Suprapubic skin (tissue), 4 donors: ENCODE measurements around the gene DNAH14. TPM values are rescaled to one million over a fixed set of nuclear protein-coding genes. Genes with fewer than 3 reads are reported as not detected.

Source experiments
- DNase-seq, 2 donors: peaks; one replicate each; pipeline ENCODE4 v3.0.0-alpha.2; 2019; ENCODE audit warnings: low spot score in 2 of 2
- H3K27ac ChIP-seq: fragments of 200-600 bp; sonication (generic); one replicate; pipeline ENCODE4 v1.5.1; 2019
- H3K27me3 ChIP-seq: fragments of 200-600 bp; sonication (generic); one replicate; pipeline ENCODE4 v1.5.1; 2019
- H3K36me3 ChIP-seq: fragments of 200-600 bp; sonication (generic); one replicate; pipeline ENCODE4 v1.5.1; 2019
- H3K4me1 ChIP-seq: fragments of 200-600 bp; sonication (generic); one replicate; pipeline ENCODE4 v1.5.1; 2019
- H3K4me3 ChIP-seq: fragments of 200-600 bp; sonication (generic); one replicate; pipeline ENCODE4 v1.5.1; 2019; ENCODE audit warnings: mild to moderate bottlenecking
- H3K9me3 ChIP-seq: fragments of 200-600 bp; sonication (generic); one replicate; pipeline ENCODE4 v1.5.1; 2019
- EP300 ChIP-seq: sonication (generic); formaldehyde crosslinking; IDR thresholded peaks from one replicate; pipeline ENCODE4 v1.6.1; 2017; ENCODE audit warnings: antibody characterized with exemption
- POLR2A ChIP-seq, 2 donors: fragments of 450-650 bp; IDR thresholded peaks; one replicate each; pipeline ENCODE4 v1.6.1; 2017; ENCODE audit warnings: antibody characterized with exemption in 2 of 2, mild to moderate bottlenecking in 2 of 2, moderate library complexity in 2 of 2
- POLR2AphosphoS5 ChIP-seq, 3 donors: sonication (generic); formaldehyde crosslinking; IDR thresholded peaks; one replicate each; pipeline ENCODE4 v1.6.1; 2017; ENCODE audit warnings: antibody characterized with exemption in 3 of 3
- WGBS: methylation state at CpG from one replicate; pipeline ENCODE4 v1.1.5; 2018; 5-methylcytosine and 5-hydroxymethylcytosine counted together
- total RNA-seq, 4 donors: library from RNA; depleted of rRNA; stranded (reverse); fragments of >200 nt; gene quantifications; one replicate each; pipeline ENCODE4 v1.1.0, GENCODE V29; 2016
- TF ChIP-seq, protein P1 (sequence below), 2 donors: fragments of 200-600 bp in 1 of 2; fragments of 450-650 bp in 1 of 2; sonication (generic) in 1 of 2; IDR thresholded peaks; one replicate each; pipeline ENCODE4 v1.5.1; 2016 to 2019; ENCODE audit warnings: antibody characterized with exemption in 2 of 2, mild to moderate bottlenecking in 1 of 2, moderate library complexity in 1 of 2

The DNAH14 gene
- total RNA-seq, 4 donors from 2014 or later, result 4.2 to 6.2 (median 5.4) TPM

DNA sequence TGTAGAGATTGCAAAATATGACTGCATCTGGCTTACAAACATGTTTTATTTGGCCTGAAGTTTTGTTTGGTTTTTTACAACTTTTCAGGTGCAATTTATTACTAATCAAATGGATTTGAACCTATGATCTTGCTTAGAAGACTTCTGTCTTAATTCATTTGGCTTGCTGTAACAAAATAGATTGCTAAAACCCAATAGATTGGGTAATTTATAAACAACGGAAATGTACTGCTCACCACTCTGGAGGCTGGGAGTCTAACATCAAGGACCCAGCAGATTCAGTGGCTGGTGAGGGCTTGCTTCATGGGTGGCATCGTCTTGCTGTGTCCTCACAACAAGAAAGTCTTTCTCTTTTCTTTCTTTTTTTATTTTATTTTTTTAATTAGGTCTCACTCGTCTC, 425.4 kb downstream of the DNAH14 start:
- 85% methylated on average over 3 of the region's 3 CpGs for WGBS
- no peaks in the 10 kb centered on the region for H3K9me3 ChIP-seq
- no peaks in the 10 kb centered on the region for H3K27me3 ChIP-seq
- H3K4me3 ChIP-seq, result no peak overlapping the region
- H3K36me3 ChIP-seq, result no peaks in the 10 kb centered on the region
- TF ChIP-seq POLR2AphosphoS5 (IDR thresholded peaks at IDR 0.05) (no peak), POLR2A (IDR thresholded peaks at IDR 0.05) (no peak), EP300 (no peak)
- TF ChIP-seq, protein P1, sequence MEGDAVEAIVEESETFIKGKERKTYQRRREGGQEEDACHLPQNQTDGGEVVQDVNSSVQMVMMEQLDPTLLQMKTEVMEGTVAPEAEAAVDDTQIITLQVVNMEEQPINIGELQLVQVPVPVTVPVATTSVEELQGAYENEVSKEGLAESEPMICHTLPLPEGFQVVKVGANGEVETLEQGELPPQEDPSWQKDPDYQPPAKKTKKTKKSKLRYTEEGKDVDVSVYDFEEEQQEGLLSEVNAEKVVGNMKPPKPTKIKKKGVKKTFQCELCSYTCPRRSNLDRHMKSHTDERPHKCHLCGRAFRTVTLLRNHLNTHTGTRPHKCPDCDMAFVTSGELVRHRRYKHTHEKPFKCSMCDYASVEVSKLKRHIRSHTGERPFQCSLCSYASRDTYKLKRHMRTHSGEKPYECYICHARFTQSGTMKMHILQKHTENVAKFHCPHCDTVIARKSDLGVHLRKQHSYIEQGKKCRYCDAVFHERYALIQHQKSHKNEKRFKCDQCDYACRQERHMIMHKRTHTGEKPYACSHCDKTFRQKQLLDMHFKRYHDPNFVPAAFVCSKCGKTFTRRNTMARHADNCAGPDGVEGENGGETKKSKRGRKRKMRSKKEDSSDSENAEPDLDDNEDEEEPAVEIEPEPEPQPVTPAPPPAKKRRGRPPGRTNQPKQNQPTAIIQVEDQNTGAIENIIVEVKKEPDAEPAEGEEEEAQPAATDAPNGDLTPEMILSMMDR (IDR thresholded peaks at IDR 0.05), result no peak
- no peak overlapping the region for H3K27ac ChIP-seq
- no peak for DNase-seq
- H3K4me1 ChIP-seq, result no peaks in the 10 kb centered on the region

- TF ChIP-seq EP300 (no peak), POLR2AphosphoS5 (IDR thresholded peaks at IDR 0.05) (no peak), POLR2A (IDR thresholded peaks at IDR 0.05) (no peak)
- TF ChIP-seq, protein P1 (IDR thresholded peaks at IDR 0.05), result no peak
- Histone ChIP-seq H3K9me3 (no peaks in the 10 kb centered on the region), H3K27ac (no peak overlapping the region), H3K4me3 (no peak overlapping the region), H3K4me1 (no peaks in the 10 kb centered on the region), H3K27me3 (no peaks in the 10 kb centered on the region), H3K36me3 (no peaks in the 10 kb centered on the region)
- DNase-seq, result no peak
- 96% methylated on average over 1 of the region's 1 CpG for whole genome bisulfite sequencing
These were observed 426.4 kb downstream of the DNAH14 start for GRCh38 chr1:225355863-225356262.

DNA sequence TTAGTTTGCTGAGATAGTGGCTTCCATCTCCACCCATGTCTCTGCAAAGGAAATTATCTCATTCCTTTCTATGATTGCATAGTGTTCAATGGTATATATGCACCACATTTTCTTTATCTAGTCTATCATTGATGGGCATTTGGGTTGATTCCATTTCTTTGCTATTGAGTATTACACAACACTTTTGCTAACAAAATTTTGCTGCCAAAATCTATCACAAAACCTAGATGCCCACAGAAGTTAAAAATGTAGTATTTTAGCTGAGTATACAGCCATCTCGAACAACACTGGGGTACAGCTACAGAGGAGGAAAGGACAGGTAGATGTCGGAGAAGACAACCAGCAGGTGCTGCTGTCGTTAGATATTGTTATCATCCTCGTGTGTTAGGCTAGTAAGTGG, 430.6 kb downstream of the DNAH14 start:
- DNase-seq, result no peak
- Histone ChIP-seq H3K4me1 (no peaks in the 10 kb centered on the region), H3K36me3 (no peaks in the 10 kb centered on the region), H3K27me3 (no peaks in the 10 kb centered on the region), H3K9me3 (no peaks in the 10 kb centered on the region), H3K4me3 (no peak overlapping the region), H3K27ac (no peak overlapping the region)
- TF ChIP-seq POLR2A (IDR thresholded peaks at IDR 0.05) (no peak), EP300 (no peak)
- TF ChIP-seq, protein P1 (IDR thresholded peaks at IDR 0.05), result no peak
- 89% methylated on average over 4 of the region's 4 CpGs for WGBS

GRCh38 chr1:225361176-225361575, 431.7 kb downstream of the DNAH14 start:
- no peak for TF ChIP-seq POLR2A (IDR thresholded peaks at IDR 0.05)
- no peak for TF ChIP-seq POLR2AphosphoS5 (IDR thresholded peaks at IDR 0.05)
- TF ChIP-seq, protein P1 (IDR thresholded peaks at IDR 0.05), result no peak
- no peak for TF ChIP-seq EP300
- Histone ChIP-seq H3K9me3 (no peaks in the 10 kb centered on the region), H3K4me1 (no peaks in the 10 kb centered on the region), H3K27me3 (no peaks in the 10 kb centered on the region), H3K4me3 (no peak overlapping the region), H3K27ac (no peak overlapping the region), H3K36me3 (no peaks in the 10 kb centered on the region)
- DNase-seq, result no peak
- WGBS, result 93% methylated on average over 1 of the region's 1 CpG

- no peaks in the 10 kb centered on the region for H3K27me3 ChIP-seq
- H3K4me1 ChIP-seq, result no peaks in the 10 kb centered on the region
- no peak overlapping the region for H3K4me3 ChIP-seq
- H3K9me3 ChIP-seq, result no peaks in the 10 kb centered on the region
- no peaks in the 10 kb centered on the region for H3K36me3 ChIP-seq
- no peak for DNase-seq
- H3K27ac ChIP-seq, result no peak overlapping the region
- TF ChIP-seq POLR2AphosphoS5 (IDR thresholded peaks at IDR 0.05), result no peak
- TF ChIP-seq EP300, result no peak
- TF ChIP-seq, protein P1 (IDR thresholded peaks at IDR 0.05), result no peak
- TF ChIP-seq POLR2A (IDR thresholded peaks at IDR 0.05), result no peak
These were observed 433.3 kb downstream of the DNAH14 start for GRCh38 chr1:225362805-225363204.
